ENCODE data around the gene LY6G5C. TPM values are rescaled to one million over a fixed set of nuclear protein-coding genes. Genes with fewer than 3 reads are reported as not detected.
A peak's percentile ranks its signal among the peaks of the same experiment; 100 is the strongest.

The LY6G5C gene
- total RNA-seq, 1 donor from 2014 or later, result 0.88 TPM

- no peak for ATAC-seq
- DNase-seq (ENCODE audit: low spot score), result no peak
Measured at GRCh38 chr6:31691564-31692108, 10.8 kb upstream of the LY6G5C start.

GRCh38 chr6:31691078-31691463 is 10.2 kb upstream of the LY6G5C start:
- no peak for DNase-seq (ENCODE audit: low spot score)
- ATAC-seq, result no peak

GRCh38 chr6:31690231-31691077 is 9.6 kb upstream of the LY6G5C start:
- DNase-seq (ENCODE audit: low spot score), result no peak
- no peak for ATAC-seq

GRCh38 chr6:31689249-31690110 is 8.6 kb upstream of the LY6G5C start:
- peak; percentile 20 for ATAC-seq
- DNase-seq (ENCODE audit: low spot score), result no peak

GRCh38 chr6:31687860-31688693 is 7.2 kb upstream of the LY6G5C start:
- no peak for DNase-seq (ENCODE audit: low spot score)
- no peak for ATAC-seq

- ATAC-seq (no peak), DNase-seq (ENCODE audit: low spot score) (no peak)
Measured at GRCh38 chr6:31687321-31687720, 6.5 kb upstream of the LY6G5C start.

- no peak for ATAC-seq
Measured at GRCh38 chr6:31686483-31686882, 5.6 kb upstream of the LY6G5C start.

GRCh38 chr6:31683591-31683990 is 2.7 kb upstream of the LY6G5C start:
- ATAC-seq, result no peak
- DNase-seq (ENCODE audit: low spot score), result no peak

More at GRCh38 chr6:31686483-31686882, 5.6 kb upstream of the LY6G5C start:
- no peak for DNase-seq (ENCODE audit: low spot score)

GRCh38 chr6:31681135-31681671 is 336 bp upstream of the LY6G5C start:
- DNase-seq (ENCODE audit: low spot score), result no peak
- ATAC-seq, result peak; percentile 55

- DNase-seq (ENCODE audit: low spot score), result no peak
- ATAC-seq, result no peak
Measured at GRCh38 chr6:31677955-31678354, 2.9 kb downstream of the LY6G5C start.

- no peak for ATAC-seq
- DNase-seq (ENCODE audit: low spot score), result no peak
Measured at GRCh38 chr6:31676904-31677303, 4.0 kb downstream of the LY6G5C start.

GRCh38 chr6:31676322-31676903 is 4.5 kb downstream of the LY6G5C start:
- ATAC-seq (no peak), DNase-seq (ENCODE audit: low spot score) (no peak)

- no peak for ATAC-seq
- DNase-seq (ENCODE audit: low spot score), result no peak
Measured at GRCh38 chr6:31669676-31670075, 11.2 kb downstream of the LY6G5C start, which contains the start of gene LY6G5B. LY6G5B (plus strand) TSS chr6:31669976; CDS start chr6:31670951, 975 bp downstream.

GRCh38 chr6:31666337-31666965 is 14.4 kb downstream of the LY6G5C start:
- DNase-seq (ENCODE audit: low spot score), result no peak
- no peak for ATAC-seq

GRCh38 chr6:31665501-31666336 is 15.1 kb downstream of the LY6G5C start, which contains the start of gene CSNK2B:
CSNK2B (plus strand) TSS chr6:31666080; CDS start chr6:31666832, 752 bp downstream.
- ATAC-seq (peak; percentile 90), DNase-seq (ENCODE audit: low spot score) (peak; percentile 98)

- peak; percentile 67 for ATAC-seq
Measured at GRCh38 chr6:31664790-31665500, 15.9 kb downstream of the LY6G5C start, which contains the start of gene GPANK1. GPANK1 (minus strand) TSS chr6:31664997; CDS start chr6:31664478, 519 bp downstream.

GRCh38 chr6:31663961-31664789 is 16.7 kb downstream of the LY6G5C start:
- DNase-seq (ENCODE audit: low spot score), result no peak
- ATAC-seq, result no peak

More at GRCh38 chr6:31664790-31665500, 15.9 kb downstream of the LY6G5C start, which contains the start of gene GPANK1:
- DNase-seq (ENCODE audit: low spot score), result peak; percentile 93
